ENCODE measurements around the gene RNPEP.

Gene RNPEP

DNA sequence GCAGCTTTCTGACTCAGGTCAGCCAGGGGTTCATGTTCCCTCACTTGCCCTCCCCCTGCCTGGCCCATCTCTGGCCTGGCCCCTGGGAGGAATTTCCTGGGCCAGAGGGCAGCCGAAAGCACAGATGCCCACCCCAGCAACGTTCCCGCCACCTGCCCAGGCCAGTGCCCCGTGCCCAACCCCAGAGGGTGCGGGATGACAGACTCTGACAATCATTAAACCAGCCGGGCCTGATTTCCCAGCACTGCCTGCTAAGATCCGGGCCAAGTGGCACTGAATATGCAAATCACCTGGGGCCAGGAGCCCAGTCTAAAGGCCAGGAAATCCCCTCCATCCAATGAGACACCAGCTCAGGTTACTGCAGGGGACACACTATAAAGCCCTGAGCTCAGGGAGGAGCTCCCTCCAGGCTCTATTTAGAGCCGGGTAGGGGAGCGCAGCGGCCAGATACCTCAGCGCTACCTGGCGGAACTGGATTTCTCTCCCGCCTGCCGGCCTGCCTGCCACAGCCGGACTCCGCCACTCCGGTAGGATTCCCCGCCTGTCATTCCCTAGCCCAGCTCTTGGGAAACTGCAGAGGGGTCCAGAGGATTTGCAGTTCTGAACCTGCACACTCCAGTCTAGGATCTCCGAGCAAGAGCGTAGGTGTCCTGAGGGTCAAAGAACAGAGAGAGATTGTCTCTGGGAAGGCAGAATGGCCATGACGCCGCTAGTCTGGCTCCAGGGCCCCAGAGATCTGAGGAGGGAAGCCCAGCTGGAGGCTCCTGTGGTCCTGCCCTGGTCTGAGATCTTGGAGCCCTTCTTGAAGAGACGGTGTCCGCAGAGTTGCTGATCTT lies 27.9 kb downstream of the RNPEP start, which contains the start of gene ELF3:
Gene ELF3, plus strand, starts transcription at position 408 of the 836 bp plus-strand sequence. CDS start 550 bp downstream, outside the sequence.
- no peak for DNase-seq (ENCODE audit: low spot score)

DNA sequence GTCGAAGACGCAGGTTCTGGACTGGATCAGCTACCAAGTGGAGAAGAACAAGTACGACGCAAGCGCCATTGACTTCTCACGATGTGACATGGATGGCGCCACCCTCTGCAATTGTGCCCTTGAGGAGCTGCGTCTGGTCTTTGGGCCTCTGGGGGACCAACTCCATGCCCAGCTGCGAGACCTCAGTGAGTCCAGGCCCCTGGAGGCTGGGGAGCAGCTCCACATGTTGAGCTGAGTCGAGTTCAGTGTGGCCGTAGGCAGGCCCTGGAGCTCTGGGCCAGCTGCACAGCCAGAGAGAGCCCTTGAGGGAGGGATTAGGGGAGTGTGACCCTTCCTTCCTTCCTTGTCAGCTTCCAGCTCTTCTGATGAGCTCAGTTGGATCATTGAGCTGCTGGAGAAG lies 29.5 kb downstream of the RNPEP start:
- DNase-seq (ENCODE audit: low spot score), result no peak

DNA sequence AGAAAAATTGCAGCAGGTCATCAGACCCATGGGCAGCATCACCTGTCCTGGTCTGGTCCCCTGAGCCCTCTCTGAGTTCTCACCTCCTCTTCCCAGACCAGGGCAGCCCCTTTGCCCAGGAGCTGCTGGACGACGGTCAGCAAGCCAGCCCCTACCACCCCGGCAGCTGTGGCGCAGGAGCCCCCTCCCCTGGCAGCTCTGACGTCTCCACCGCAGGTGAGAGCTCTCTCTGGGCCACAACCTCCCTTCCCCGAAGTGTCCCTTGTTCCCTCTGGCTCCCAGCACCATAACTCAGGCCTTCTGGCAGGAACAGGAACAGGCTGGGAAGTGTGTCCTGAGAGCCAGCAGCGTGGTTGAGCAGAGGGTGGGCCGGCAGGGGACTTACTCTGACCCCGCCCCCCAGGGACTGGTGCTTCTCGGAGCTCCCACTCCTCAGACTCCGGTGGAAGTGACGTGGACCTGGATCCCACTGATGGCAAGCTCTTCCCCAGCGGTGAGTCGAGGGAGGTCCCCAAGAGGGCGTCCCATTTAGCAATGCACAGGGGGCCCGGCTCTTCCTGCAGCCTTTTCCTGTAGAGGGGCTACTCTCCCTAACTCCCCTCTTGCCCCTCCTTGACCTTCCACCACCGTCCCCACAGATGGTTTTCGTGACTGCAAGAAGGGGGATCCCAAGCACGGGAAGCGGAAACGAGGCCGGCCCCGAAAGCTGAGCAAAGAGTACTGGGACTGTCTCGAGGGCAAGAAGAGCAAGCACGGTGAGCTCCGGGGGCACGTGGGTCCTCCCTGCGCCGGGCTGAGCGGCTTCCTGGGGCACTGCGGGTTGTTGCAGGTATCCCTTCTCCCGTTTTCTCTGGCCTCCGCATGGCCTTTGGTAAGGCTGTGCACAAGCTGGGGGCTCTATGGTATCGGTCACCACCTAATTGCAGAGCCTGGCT lies 30.4 kb downstream of the RNPEP start:
- no peak for DNase-seq (ENCODE audit: low spot score)

DNA sequence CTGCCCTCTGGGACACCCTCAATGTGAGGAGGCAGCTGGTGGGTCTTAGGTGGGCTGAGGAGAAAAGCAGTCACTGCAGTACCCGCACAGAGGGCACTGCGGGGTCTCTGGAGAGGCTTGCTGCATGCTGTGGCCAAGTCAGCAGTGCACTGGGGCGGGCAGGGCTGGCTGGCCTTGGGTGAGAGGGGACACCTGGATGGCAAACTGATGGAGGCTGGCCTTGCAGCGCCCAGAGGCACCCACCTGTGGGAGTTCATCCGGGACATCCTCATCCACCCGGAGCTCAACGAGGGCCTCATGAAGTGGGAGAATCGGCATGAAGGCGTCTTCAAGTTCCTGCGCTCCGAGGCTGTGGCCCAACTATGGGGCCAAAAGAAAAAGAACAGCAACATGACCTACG lies 31.2 kb downstream of the RNPEP start:
- DNase-seq (ENCODE audit: low spot score), result no peak

DNA sequence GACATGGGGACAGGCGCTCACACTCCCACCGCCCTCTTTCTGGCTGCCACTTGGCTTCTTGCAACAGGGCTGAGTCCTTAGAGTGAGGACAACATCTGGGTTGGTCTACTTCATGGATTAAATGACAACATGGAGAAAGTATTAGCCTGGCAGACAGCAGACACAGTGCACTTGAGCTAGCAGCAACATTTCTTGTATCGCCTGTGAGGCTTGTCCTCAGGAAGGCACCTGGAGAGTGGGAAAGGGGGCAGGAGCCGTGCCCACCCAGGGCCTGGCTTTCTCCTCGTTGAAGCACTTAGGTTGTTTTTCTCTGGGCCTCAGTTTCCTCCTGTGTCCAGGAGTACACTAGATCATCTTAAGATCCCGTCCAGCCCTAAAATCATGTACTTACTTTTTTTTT lies 31.6 kb downstream of the RNPEP start:
- no peak for DNase-seq (ENCODE audit: low spot score)

DNA sequence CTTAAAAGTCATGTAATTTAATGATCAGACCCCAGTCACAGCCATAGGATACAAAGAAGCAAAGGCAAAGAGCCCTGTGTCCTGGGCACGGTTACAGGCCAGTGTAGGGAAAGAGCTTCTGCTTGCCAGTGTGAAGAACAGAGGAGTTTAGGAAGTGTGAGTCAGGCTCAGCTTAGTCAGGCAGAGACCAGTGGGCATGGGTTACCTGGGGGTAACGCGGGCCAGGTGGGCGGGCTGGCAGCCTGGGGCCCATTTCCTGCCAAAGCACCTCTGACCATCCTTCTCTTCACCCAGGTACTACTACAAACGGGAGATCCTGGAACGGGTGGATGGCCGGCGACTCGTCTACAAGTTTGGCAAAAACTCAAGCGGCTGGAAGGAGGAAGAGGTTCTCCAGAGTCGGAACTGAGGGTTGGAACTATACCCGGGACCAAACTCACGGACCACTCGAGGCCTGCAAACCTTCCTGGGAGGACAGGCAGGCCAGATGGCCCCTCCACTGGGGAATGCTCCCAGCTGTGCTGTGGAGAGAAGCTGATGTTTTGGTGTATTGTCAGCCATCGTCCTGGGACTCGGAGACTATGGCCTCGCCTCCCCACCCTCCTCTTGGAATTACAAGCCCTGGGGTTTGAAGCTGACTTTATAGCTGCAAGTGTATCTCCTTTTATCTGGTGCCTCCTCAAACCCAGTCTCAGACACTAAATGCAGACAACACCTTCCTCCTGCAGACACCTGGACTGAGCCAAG lies 32.6 kb downstream of the RNPEP start:
- no peak for DNase-seq (ENCODE audit: low spot score)

DNA sequence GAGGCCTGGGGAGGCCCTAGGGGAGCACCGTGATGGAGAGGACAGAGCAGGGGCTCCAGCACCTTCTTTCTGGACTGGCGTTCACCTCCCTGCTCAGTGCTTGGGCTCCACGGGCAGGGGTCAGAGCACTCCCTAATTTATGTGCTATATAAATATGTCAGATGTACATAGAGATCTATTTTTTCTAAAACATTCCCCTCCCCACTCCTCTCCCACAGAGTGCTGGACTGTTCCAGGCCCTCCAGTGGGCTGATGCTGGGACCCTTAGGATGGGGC lies 33.2 kb downstream of the RNPEP start:
- no peak for DNase-seq (ENCODE audit: low spot score)

DNA sequence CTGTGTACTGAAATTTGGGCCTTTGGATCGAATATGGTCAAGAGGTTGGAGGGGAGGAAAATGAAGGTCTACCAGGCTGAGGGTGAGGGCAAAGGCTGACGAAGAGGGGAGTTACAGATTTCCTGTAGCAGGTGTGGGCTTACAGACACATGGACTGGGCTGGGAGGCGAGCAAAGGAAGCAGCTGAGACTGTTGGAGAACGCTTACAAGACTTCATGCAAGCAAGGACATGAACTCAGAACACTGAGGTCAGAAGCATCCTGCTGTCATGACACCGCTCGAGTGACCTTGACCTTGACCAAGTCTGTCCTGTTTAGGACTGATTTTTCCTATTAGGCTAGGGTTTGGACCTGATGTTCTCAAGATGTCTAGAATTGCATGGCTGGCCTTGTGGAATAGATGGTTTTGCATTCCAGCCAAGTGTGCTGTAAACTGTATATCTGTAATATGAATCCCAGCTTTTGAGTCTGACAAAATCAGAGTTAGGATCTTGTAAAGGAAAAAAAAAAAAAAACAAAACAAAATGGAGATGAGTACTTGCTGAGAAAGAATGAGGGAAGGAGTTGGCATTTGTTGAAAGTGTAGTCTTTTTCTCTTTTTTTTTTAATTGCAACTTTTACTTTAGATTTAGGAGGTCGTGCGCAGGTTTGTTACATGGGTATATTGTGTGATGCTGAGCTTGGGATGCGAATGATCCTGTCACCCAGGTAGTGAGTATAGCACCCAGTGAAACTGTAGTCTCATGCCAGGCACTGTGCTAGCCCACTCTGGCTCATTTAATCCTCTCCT lies 33.8 kb downstream of the RNPEP start:
- no peak for DNase-seq (ENCODE audit: low spot score)

DNA sequence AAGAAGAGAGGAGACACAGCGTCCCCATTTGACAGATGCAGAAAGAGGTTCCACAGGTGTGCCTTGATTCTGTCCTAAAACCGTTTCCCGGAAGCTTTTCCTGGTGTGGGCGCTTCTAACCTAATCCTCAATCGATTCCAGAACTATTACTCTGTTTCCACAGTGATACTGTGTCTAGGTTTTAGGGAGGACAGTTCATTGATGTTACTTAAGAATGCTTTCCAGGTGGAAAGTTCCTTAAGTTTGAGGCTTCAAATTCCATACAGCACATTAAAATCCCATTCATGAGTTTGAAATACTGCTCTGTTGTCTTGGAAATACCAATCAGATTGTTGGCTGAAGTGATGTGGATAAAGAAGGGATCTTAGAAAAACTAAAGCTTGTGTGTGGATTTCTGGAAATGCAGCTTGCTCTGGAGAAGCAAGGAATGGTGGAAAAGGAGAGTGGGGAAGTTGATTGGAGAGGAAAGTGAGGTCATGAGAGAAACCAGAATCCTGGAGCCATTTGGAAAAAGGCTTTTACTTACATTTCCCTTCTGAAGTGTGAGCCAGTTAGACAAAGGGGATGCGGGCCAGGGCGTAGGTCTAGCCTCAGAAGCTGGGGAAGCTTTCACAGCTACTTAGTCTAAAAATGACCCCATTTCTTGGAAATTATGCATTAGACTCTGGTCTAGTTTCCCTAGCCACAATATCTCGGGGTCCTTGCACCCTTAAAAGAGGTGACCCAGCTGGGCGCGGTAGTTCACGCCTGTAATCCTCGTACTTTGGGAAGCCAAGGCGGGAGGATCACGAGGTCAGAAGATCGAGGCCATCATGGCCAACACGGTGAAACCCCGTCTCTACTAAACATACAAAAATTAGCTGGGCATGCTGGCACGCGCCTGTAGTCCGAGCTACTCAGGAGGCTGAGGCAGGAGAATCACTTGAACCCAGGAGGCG lies 34.6 kb downstream of the RNPEP start:
- DNase-seq (ENCODE audit: low spot score), result no peak

DNA sequence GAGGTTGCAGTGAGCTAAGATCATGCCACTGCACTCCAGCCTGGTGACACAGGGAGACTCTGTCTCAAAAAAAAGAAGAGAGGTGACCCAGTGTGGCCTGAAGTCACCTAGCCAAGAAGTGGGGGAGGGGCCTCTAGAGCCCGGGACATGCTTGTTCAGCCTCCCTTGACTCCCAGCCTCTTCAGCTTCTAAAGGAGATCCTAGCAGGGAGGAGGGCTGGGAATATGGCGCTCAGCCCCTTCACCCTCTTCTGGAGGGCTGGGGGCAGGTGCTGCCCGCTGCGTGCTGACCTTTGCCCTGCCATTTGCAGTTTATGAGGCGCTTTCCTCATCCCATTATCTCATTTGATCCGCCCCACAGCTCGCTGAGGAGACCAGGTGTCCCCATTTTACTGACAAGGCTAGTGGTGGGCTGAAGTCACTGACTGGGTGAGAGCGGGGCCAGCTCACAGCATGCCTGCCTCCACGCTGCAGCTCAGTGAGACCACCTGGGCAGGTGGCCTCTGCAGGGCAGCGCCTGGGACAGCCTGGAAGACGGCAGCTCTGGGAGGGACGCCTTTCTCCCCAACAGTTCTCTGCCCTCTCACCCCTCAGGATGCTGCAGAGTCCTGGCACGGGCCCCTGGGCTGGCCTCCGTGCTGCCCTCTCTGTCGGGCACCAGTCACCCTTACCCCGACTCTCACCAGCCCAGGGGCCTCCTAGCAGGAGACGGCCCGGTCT lies 35.5 kb downstream of the RNPEP start:
- no peak for DNase-seq (ENCODE audit: low spot score)

DNA sequence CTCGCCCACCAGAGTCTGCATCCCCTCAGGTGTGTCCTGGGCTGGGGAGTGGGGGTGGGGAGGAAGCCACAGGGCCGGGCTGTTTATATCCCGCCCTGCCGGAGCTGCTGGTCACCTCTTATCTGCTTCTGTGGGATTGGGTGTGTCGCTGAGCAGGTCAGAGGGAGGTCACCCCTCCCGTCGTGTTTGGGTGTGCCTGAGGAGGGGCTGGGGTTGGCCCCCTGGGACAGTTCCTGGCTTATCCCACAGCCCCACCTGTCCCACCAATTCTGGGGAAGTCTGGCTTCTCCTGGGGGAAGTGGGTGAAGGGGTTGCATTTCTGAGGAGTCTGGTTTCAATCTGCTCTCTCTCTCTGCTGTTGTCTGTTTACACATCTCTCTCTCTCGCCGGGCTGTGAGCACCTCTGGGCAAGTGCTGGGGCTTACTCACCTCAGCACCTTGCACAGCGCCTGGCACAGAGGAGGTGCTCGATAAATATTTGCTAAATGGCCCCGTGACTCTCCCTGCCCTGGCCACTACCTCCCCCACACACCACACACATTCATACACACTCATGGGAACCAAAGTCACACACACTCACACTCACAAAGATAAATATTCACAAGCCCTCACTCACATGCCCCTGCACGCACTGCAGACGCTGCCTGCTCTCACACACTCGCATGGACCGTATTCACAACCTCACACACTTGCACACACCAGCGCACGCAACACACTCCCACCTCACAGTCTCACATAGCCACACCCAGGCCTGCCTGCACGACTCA lies 36.2 kb downstream of the RNPEP start:
- DNase-seq (ENCODE audit: low spot score), result peak; percentile 9

DNA sequence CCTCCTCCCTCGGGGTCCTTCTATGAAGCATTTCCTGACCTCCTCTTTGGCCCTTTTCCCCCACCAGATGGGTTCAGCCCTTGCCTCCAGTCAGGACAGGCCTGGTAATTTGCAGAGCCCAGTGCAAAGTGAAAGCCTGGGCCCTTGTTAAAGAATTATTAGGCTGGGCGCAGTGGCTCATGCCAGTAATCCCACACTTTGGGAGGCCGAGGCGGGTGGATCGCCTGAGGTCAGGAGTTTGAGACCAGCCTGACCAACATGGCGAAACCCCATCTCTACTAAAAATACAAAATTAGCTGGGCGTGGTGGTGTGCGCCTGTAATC lies 36.7 kb downstream of the RNPEP start:
- peak; percentile 20 for DNase-seq (ENCODE audit: low spot score)

DNA sequence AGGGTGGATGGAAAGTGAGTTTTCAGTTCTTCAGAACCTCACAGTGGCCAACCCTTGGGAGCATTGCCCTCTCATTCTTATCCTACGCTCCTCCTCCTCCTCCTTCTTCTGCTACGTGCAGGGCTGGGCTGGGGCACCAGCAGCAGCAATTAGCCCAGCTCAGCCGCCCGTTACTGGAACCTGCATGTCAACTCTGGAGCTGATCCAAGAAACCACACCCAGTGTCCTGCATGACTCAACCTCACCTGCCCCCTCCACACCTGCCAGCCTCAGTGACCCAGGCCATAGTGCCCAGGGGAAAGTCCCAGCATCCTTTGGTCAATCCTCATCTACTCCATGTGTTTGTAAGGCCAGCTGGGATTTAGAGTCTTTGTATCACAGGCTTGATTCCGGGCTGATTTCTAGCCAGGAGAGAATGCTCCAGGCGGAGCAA lies 40.6 kb downstream of the RNPEP start:
- peak; percentile 6 for DNase-seq (ENCODE audit: low spot score)

DNA sequence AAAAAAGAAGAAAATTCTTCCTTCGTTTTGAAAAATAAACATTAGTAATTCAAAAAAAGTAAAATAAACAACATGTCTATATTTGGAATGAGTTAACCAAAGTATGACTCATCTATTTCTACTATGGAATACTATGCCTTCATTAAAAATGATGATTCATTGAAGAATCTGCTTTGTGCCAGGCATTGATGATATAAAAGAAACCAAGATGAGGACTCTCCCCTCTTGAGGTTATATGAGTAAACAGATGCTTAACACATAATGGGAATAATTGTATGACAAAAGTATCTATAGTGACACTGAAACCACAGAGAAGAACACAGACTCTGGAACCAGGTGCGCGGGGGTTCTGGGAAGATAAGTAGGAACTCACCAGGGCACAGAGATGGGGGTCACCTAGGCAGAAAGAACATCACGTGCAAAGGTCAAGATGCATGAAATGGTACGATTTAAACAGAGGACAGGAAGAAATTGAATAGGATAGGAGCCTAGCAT lies 46.8 kb downstream of the RNPEP start:
- peak; percentile 80 for DNase-seq (ENCODE audit: low spot score)

DNA sequence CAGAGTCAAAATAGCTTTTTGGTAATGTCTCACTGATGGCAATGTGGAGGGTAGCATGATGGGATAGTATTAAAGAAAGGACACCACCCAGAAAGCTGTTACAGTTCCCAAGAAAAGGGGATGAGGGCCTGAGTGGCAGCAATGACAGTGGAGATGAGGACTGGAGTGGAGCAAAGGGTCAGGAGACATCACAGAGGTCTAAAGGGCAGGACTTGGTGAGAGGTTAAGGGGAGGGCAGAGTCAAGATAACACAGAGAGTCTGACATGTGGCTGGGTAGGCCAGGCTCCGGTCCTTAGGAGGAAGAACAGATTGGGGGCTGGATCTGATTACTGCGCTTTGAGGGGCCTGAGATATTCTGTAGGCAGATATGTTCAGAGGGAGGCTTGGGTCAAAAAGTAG lies 47.3 kb downstream of the RNPEP start:
- no peak for DNase-seq (ENCODE audit: low spot score)

DNA sequence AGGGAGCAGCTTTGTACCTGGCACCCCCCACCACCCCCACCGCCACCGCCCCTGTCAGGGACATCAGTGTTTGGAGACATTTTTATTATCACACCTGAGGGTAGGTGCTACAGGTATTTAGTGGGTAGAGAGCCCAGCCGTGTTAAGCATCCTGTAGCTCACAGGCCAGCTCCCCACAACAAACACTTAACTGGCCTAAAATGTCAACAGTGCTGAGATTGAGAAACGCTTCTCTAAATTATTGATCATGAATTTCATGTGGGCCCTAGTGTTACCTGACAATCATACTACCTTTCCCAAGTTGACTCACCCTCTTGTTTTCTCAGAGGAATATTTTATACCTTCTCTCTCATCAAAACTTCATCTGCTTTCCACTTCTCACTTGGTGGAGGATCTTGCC lies 49.3 kb downstream of the RNPEP start:
- DNase-seq (ENCODE audit: low spot score), result no peak

DNA sequence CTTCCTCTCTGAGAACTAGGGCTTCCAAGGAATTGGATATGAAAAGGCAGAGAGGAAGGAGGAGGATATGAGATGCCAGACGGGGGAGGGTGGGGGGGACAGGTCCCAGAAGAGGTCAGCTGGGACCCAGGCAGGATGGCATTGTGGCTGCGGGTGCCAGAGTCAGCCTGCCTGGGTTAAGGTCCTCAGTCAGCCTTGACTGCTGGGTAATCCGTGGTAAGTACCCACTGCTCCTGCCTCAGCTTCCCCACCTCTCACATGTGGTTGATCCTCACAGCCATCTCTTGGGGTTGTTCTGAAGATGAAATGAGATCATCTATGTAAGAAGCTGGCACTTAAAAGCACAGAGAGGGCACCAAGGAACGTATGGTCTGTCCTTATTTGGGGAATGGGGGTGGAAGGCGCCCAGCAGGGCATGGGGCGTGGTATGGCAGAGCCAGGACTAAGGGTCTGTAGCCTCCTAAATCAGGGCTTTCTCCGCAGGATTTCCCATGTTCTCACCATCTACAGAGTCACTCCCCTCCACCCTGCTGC lies 51.8 kb downstream of the RNPEP start:
- DNase-seq (ENCODE audit: low spot score), result no peak

DNA sequence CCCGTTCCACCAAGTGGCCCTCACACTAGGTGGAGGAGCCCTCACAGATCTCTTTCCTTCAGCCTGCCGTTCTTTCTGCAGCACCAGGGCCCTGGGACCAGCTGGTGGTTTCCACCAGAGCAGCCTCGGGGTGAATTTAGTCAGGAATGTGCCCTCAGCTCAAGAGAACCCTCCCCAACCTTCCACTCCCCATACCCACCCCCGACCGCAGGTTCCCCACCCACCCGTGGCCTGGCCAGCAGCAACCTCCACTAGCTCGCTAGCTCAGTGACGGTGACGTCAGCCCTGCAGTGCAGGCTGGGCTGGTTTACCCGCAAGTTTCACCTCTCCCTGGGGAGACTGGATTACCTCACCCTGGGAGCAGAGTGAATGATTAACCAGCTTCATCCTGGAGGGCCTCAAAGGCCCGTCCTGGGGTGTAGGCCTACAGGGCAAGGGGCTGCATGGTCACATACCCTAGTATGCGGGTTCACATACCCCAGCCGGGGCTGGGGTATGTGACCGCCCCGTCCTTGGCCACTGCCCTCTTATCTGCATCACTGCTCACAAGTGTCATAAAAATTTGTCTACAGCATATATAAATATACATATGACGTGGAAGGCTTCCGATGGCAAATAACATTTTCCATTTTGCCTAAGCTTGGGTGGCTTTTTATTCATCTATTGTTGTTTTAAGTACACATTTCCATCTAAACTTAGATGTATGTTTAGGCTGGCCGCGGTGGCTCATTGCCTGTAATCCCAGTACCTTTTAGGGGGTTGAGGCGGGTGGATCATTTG lies 52.4 kb downstream of the RNPEP start:
- DNase-seq (ENCODE audit: low spot score), result peak; percentile 94
